IPS-15b (cell line): ENCODE results near the gene HMGXB3.

Source experiments
- H3K27me3 ChIP-seq: one replicate; pipeline ENCODE4 v1.6.1; 2013; ENCODE audit warnings: low read length; ENCODE audit not compliant: control insufficient read depth, insufficient read depth
- H3K36me3 ChIP-seq: one replicate; pipeline ENCODE4 v1.6.1; 2013; ENCODE audit warnings: low read length; ENCODE audit not compliant: control insufficient read depth, insufficient read depth
- H3K4me1 ChIP-seq: one replicate; pipeline ENCODE4 v1.6.1; 2013; ENCODE audit warnings: mild to moderate bottlenecking, low read length; ENCODE audit not compliant: control insufficient read depth, insufficient read depth
- H3K4me3 ChIP-seq: one replicate; pipeline ENCODE4 v1.5.1; 2013; ENCODE audit warnings: low read depth, low read length
- H3K9ac ChIP-seq: one replicate; pipeline ENCODE4 v1.6.1; 2013; ENCODE audit warnings: low read depth, mild to moderate bottlenecking, low read length
- H3K9me3 ChIP-seq: one replicate; pipeline ENCODE4 v1.6.1; 2013; ENCODE audit warnings: mild to moderate bottlenecking, low read length; ENCODE audit not compliant: control insufficient read depth, insufficient read depth

HMGXB3 gene

GRCh38 chr5:150051657-150052195 lies 51.2 kb downstream of the HMGXB3 start:
- no peaks in the 10 kb centered on the region for H3K9me3 ChIP-seq
- H3K27me3 ChIP-seq = no peaks in the 10 kb centered on the region
- no peak overlapping the region for H3K4me3 ChIP-seq
- peaks cover 60% of the 10 kb centered on the region for H3K36me3 ChIP-seq
- H3K4me1 ChIP-seq = no peaks in the 10 kb centered on the region
- no peak overlapping the region for H3K9ac ChIP-seq

- Histone ChIP-seq H3K4me3 (no peak overlapping the region), H3K9me3 (no peaks in the 10 kb centered on the region), H3K36me3 (peaks cover 56% of the 10 kb centered on the region), H3K4me1 (peaks cover 1% of the 10 kb centered on the region), H3K9ac (no peak overlapping the region), H3K27me3 (no peaks in the 10 kb centered on the region)
These were observed 51.9 kb downstream of the HMGXB3 start for GRCh38 chr5:150052226-150052955.

GRCh38 chr5:150052956-150053712 lies 52.6 kb downstream of the HMGXB3 start:
- H3K9ac ChIP-seq = no peak overlapping the region
- H3K36me3 ChIP-seq = peaks cover 49% of the 10 kb centered on the region

GRCh38 chr5:150053713-150054392 lies 53.3 kb downstream of the HMGXB3 start:
- H3K36me3 ChIP-seq = peaks cover 42% of the 10 kb centered on the region
- H3K9me3 ChIP-seq = no peaks in the 10 kb centered on the region
- no peak overlapping the region for H3K4me3 ChIP-seq
- no peak overlapping the region for H3K9ac ChIP-seq
- no peaks in the 10 kb centered on the region for H3K27me3 ChIP-seq
- peaks cover 8% of the 10 kb centered on the region for H3K4me1 ChIP-seq

More at GRCh38 chr5:150052956-150053712, 52.6 kb downstream of the HMGXB3 start:
- Histone ChIP-seq H3K4me3 (no peak overlapping the region), H3K4me1 (peaks cover 5% of the 10 kb centered on the region), H3K9me3 (no peaks in the 10 kb centered on the region), H3K27me3 (no peaks in the 10 kb centered on the region)

DNA sequence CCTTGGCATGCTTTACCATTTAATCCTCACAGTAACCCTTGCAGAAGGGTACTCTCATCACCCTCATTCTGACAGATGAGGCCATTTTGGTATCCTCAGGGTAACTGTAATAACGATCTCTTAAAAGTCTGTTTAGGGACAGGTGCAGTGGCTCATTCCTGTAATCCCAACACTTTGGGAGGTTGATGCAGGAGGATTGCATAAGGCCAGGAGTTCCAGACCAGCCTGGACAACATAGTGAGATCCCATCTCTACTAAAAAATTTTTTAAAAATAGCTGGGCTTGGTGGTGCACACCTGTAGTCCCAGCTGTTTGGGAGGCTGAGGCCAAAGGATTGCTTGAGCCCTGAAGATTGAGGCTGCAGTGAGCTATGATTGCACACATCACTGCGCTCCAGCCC lies 54.0 kb downstream of the HMGXB3 start:
- peaks cover 35% of the 10 kb centered on the region for H3K36me3 ChIP-seq

GRCh38 chr5:150055326-150056074 lies 55.0 kb downstream of the HMGXB3 start:
- no peaks in the 10 kb centered on the region for H3K27me3 ChIP-seq
- H3K4me3 ChIP-seq = no peak overlapping the region
- peaks cover 27% of the 10 kb centered on the region for H3K36me3 ChIP-seq
- no peak overlapping the region for H3K9ac ChIP-seq
- H3K4me1 ChIP-seq = peaks cover 8% of the 10 kb centered on the region
- no peaks in the 10 kb centered on the region for H3K9me3 ChIP-seq

More for the DNA sequence above, 54.0 kb downstream of the HMGXB3 start:
- no peaks in the 10 kb centered on the region for H3K9me3 ChIP-seq
- H3K9ac ChIP-seq = no peak overlapping the region
- no peak overlapping the region for H3K4me3 ChIP-seq
- H3K27me3 ChIP-seq = no peaks in the 10 kb centered on the region
- H3K4me1 ChIP-seq = peaks cover 8% of the 10 kb centered on the region

DNA sequence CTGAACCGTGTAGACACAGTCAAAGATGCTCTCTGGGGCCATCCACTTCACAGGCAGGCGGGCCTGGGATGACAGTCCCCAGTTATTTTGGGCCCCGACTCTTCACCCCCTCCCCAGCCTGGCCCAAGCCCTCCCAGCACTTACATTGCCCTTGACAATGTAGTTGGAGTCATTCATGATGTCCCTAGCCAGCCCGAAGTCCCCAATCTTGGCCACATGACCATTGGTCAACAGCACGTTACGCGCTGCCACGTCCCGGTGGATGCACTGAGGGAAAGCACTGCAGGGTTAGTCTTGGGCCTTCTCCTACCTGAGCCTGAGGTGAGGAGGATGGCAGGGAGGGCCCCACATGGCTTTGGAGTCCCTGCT lies 55.5 kb downstream of the HMGXB3 start:
- H3K36me3 ChIP-seq = peaks cover 24% of the 10 kb centered on the region
- peaks cover 8% of the 10 kb centered on the region for H3K4me1 ChIP-seq
- H3K9me3 ChIP-seq = no peaks in the 10 kb centered on the region
- H3K27me3 ChIP-seq = no peaks in the 10 kb centered on the region
- H3K9ac ChIP-seq = no peak overlapping the region
- H3K4me3 ChIP-seq = no peak overlapping the region

GRCh38 chr5:150057052-150057451 lies 56.5 kb downstream of the HMGXB3 start:
- Histone ChIP-seq H3K4me1 (peaks cover 8% of the 10 kb centered on the region), H3K9me3 (no peaks in the 10 kb centered on the region), H3K36me3 (peaks cover 16% of the 10 kb centered on the region), H3K9ac (no peak overlapping the region), H3K4me3 (no peak overlapping the region), H3K27me3 (no peaks in the 10 kb centered on the region)

DNA sequence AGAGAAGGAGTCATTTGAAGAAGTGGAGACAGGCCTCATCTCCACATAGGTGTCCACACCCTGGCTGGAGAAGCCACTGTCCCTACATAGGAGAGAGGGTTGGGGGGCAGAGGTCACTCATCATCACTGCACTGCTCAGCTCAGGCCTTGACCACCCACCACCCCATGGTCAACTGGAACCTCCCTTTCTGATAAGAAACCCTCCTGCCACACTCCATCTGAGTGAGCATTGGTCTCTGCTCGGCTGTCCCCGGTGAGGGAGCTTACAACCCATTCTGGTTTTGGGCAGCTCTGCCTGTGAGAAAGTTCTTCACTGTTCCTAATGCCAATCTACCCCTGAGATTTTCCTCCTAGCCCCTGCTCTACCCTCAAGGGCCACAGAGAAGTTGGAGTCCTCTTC lies 57.0 kb downstream of the HMGXB3 start:
- Histone ChIP-seq H3K9ac (no peak overlapping the region), H3K27me3 (no peaks in the 10 kb centered on the region), H3K4me1 (peaks cover 8% of the 10 kb centered on the region), H3K9me3 (no peaks in the 10 kb centered on the region), H3K36me3 (peaks cover 11% of the 10 kb centered on the region), H3K4me3 (no peak overlapping the region)

DNA sequence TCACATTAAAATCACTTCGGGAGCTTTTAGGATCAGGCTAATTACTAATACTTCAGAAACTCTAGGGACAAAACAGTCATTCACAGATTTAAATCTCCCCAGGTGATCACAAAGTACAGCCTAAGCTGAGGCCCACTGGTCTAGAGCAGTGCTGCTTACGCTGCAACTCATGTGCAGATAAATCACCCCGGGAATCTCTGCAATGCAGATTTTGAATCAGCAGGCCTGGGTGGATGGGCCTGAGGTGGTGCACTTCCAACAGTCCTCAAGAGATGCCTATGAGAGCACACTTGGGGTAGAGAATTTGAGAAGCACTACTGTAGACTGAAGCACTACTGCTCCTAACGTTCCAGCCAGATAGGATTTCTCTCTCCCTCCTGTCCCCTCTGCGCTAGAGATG lies 57.5 kb downstream of the HMGXB3 start:
- Histone ChIP-seq H3K9ac (no peak overlapping the region), H3K9me3 (no peaks in the 10 kb centered on the region), H3K4me1 (peaks cover 8% of the 10 kb centered on the region), H3K4me3 (no peak overlapping the region), H3K36me3 (peaks cover 6% of the 10 kb centered on the region), H3K27me3 (no peaks in the 10 kb centered on the region)

DNA sequence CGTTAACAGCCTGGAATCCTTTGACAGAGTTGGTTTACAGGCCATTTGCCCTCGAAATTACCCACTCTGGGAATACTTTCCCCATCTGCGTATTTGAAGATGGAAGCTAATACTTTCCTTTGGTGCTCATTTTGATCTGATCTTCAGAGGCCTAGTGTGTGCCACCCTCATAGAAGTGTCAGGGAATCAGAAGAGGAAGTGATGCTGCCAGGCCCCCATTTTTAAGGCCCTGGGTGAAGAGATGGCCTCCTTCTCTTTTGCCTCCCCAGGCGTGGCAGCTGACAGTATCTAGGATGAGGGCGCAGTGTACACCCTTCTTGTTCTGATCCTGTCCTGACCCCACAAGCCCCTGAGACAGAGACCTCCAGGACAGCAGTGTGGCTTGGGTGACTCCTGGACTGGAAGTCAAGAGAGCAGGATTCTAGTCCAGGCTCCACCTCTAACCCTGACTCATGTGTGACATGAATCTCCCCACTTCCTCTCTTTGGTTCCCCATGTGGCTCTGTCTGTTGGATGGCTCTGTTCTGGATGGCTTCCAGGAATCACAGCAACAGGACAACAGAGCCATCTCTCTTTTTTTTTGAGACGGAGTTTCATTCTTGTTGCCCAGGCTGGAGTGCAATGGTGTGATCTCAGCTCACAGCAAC lies 58.1 kb downstream of the HMGXB3 start:
- Histone ChIP-seq H3K4me1 (peaks cover 8% of the 10 kb centered on the region), H3K9me3 (no peaks in the 10 kb centered on the region), H3K27me3 (no peaks in the 10 kb centered on the region), H3K9ac (peak overlapping the region; percentile 24), H3K4me3 (no peak overlapping the region), H3K36me3 (peaks cover 2% of the 10 kb centered on the region)
